HG02938 (cell line): Measurements from ENCODE around the gene TMEM17.

Experiments used
- ATAC-seq: cut with Tn5 transposase; IDR thresholded peaks from one replicate; pipeline ENCODE4 v1.9.1; 2021; ENCODE audit warnings: mild to moderate bottlenecking, moderate library complexity; ENCODE audit not compliant: unreplicated experiment

TMEM17 gene

GRCh38 chr2:62474176-62474575 is 31.8 kb downstream of the TMEM17 start:
- no peak for ATAC-seq

DNA sequence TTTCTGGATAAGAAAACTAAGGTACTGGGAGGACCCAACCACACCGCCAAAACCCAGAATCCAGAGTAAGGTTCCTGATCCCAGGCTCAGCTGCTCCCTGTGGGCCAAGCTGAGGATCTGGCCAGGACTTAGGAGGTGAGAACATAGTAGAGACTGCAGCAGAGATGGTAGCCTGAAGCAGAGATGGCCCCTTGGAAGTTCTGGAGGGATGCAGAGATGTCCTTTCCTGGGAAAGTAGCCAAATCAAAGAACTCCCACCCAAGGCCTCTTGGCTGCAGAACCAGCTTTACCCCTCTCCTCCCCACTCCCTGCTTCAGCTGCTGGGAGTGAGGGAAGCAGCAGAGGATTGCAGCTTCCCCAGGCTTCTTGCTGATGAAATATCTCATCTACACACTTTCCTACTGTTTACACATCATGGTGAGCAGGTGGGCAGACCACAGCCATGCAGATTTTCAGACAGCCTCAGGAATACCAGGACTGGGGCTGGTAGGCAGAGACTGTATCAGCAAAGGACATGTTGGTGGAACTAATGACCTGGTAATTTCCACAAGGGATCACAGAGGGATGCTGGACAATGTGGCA is 32.7 kb downstream of the TMEM17 start:
- no peak for ATAC-seq

GRCh38 chr2:62472312-62472711 is 33.7 kb downstream of the TMEM17 start:
- no peak for ATAC-seq

GRCh38 chr2:62471816-62472215 is 34.2 kb downstream of the TMEM17 start:
- ATAC-seq = no peak

DNA sequence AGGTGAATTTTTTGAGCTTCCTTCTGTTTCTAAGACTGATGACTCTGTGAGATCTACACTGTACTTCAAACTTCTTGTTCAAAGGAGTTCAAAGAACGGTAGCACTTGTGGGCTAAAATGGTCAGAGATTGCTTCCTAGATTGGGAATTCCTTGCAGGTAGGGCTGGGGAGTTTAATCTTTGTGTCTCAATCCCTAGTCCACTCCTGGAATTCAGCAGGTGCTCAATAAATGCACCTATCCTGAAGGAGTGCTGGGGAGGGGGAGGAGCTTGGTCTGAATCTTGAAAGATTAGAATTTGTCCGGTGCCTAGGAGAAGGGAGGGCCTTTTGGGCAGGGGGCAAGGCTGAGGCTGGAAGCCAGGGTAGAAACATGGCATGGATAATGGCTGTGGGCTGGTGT is 34.6 kb downstream of the TMEM17 start:
- no peak for ATAC-seq

DNA sequence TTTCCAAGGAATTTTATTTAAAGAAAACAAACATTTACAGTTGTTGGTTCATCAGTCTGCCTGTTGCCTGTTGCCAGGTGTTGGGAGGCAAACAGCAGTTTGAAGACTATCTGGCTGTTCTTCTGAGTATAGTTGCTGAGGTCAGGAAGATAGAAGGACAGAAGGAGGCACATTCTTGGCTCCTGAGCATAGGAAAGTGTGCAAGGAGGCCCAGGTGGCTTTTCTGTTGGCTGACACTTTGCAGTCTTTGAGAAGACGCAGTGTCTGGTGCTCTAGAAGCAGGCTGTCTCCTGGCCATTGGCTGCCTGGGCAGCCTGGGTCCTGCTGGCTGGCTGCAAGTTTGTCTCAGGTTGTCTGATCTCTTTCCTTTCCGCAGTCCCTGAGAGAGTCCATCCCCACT is 36.4 kb downstream of the TMEM17 start:
- ATAC-seq = no peak

DNA sequence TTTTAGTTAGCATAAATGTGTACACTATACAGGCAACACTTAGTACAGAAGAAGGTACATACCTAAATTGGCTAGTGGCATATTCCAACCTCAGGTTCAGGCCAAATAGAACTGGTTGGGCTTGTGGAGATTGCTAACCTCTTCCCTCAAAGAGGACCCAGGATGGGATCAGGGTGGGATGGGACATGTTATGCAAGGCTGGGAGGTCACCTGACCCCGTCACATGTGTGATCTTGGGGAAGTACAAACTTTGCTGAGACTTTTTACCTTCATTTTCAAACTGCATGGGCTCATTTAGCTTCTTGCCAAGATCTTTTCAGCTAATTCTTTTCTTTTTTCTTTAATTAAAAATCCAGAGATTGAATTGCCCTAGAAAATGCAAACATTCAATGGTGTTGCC is 36.9 kb downstream of the TMEM17 start:
- no peak for ATAC-seq

DNA sequence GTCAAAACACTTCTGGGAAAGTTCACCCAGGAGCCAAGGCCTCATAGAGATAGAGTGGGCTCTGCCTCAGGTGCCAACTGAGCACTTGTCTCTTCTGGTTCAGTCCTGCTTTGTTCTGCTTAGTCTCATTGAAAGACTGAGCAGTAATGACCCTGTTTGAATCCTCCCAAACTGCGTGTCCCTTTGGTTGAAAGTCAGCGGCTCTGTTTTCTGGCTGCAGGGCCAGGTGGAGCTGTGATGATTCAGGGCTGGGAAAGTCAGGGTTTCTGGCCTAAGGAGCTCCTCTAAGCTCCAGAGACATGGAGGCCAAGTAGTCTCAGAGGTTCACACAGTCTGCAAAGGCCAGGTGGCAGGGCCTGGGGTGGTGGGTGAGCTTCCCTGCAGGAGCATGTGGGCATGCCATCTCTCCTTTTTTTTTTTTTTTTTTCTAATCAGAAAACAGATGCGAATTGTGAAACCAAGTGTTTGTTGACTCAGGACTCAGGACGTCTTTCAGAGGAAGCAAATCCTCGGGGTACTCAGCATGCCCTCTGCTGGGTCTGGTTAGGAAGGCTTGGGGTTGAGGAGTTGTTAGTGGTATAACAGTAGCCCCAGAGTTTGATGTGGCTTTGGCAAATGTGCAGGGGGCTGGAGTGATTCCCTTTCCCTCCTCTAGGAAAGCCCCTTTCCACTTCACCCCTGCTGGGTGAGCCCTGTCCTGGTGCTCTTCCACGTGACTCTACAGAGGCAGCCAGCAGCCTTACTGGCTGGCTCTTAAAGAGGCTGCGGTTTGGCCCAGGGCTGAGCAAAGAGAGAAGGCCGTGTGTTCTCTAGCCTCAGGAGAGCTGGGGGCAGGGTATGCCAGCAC is 38.3 kb downstream of the TMEM17 start:
- no peak for ATAC-seq

GRCh38 chr2:62467100-62467474 is 38.9 kb downstream of the TMEM17 start:
- ATAC-seq = no peak

GRCh38 chr2:62466503-62466854 is 39.5 kb downstream of the TMEM17 start:
- ATAC-seq = no peak

DNA sequence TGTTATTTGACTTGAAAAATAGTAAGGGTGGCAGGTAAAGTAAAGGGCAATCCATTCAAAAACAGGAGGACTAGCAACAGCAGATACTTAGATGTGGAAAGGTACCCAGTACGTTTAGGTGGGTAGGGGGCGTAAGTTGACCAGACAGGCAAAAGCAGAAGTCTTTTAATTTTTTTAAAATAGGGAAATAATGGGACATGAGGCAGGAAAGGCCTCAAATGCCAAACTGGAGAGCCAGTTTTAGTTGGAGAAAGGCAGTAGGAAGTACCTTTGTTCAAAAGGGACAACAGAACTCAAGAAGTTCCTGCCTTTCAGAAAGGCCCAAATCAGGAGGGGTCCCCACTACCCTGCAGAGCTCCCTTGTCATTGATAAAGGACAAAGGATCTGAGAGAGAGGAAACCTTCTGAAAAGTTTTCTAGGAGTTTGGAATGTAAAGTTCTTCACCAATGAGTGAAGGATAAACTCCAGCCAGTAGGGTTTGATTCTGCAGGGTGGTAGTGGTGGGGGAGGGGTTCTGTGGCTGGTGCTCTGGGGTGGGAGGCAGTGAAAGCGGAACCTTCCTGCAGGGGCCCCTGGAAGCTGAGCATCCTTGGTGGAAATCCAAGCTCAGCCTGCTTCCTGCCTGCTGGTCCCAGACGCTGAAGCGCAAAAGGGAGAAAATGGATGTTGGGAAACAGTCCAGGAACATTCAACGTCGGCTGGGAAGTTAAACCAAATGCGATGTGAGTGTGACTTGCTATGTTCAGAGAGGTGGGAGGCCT is 40.1 kb downstream of the TMEM17 start:
- ATAC-seq = no peak

DNA sequence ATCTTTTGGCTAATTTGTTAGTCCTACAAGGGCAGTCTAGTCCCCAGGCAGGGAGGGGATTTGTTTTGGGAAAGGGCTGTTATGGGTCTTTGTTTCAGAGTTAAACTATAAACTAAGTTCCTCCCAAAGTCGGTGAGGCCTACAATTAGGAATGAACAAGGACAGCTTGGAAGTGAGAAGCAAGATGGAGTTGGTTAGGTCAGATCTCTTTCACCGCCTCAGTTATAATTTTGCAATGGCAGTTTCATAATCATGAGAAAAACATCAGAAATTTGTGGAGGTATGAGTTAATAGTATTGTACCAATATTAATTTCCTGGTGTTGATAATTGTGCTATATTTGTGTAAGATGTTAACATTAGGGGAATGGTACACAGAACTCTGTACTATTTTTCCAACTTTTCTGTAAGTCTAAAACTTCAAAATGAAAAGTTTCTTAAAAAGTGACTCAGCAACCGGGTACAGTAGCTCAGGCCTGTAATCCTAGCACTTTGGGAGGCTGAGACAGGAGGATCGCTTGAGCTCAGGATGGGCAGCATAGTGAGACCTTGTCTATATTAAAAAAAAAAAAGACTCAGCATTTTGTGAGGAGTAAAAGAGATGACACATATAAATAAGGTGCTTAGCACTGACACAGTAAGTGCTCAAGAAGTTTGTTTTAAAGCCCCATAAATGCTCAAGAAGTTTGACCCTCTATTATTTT is 40.8 kb downstream of the TMEM17 start:
- ATAC-seq = no peak

GRCh38 chr2:62464221-62465007 is 41.6 kb downstream of the TMEM17 start:
- ATAC-seq = no peak

DNA sequence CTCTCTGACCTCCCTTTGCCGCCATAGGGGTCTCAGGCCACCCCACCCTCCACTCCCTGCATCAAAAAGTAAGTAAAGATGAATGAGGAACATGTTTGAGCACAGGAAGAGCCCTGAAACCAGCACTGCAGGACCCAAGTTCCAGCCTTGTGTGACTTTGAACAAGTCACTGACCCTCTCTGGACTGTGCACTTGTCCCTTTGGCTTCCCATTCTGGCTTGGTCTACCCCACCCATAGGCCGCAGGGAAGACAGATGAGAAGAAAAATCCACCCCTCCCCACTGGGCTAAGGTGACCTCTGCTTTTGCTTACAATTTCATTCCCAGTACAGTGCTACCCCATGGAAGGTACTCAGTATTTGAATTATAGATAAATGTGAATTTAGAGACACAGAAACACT is 43.8 kb downstream of the TMEM17 start:
- no peak for ATAC-seq

DNA sequence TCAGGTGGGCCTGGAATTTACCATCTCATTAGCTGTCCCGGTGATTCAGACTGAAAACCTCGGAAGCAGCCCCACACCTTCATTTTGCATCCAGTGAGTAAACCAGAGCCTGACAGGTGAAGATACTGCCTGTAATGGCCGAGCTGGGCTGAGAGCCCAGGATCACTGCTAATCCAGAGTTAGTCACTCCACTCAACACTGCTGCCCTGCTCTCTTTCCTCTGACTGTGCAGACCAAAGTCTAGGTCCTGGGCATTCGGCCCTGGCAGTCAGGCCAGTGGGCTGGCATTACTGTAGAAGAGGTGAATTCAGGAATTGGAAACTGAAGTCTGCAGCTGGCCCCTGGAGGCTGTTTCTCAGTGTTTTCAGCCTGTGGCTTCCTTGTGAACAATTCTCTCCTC is 44.3 kb downstream of the TMEM17 start:
- ATAC-seq = no peak

GRCh38 chr2:62461017-62461553 is 44.9 kb downstream of the TMEM17 start:
- no peak for ATAC-seq

DNA sequence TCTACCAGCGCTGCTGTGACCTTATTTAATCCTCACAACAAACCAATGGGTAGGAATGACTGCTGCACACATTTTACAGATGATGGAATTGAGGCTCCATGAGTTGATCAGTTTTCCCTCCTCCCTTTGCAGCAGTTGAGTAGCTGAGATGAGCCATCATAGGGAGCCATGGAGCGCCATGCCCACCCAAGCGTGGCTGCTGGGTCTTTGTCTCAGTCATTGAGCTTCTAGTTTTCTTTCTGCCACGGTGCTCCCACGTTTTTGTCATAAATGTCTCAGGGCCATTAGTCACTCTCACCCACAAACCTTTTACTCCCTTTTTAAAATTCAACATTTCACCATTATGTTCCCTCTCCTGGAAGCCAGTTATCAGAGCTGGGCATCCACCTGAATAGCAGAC is 45.8 kb downstream of the TMEM17 start:
- ATAC-seq = no peak

- no peak for ATAC-seq
Measured at GRCh38 chr2:62459672-62460071, 46.3 kb downstream of the TMEM17 start.

GRCh38 chr2:62459106-62459505 is 46.9 kb downstream of the TMEM17 start:
- no peak for ATAC-seq

- ATAC-seq = no peak
Measured at GRCh38 chr2:62458671-62459081, 47.3 kb downstream of the TMEM17 start.
